Stomach (tissue), 4 donors: ENCODE data around the gene LRRC4C.

ENCODE experiments used
- EP300 ChIP-seq: sonication (generic); formaldehyde crosslinking; IDR thresholded peaks from one replicate; pipeline ENCODE4 v1.6.1; 2017; ENCODE audit warnings: antibody characterized with exemption
- POLR2A ChIP-seq, 4 donors: fragments of 450-650 bp; IDR thresholded peaks; one replicate each; pipeline ENCODE4 v1.6.1; 2016; ENCODE audit warnings: antibody characterized with exemption in 4 of 4, control low read depth in 2 of 4, mild to moderate bottlenecking in 1 of 4, moderate library complexity in 1 of 4
- TF ChIP-seq, protein P1 (sequence below), 7 experiments: fragments of 450-650 bp in 4 of 7; fragments of 200-600 bp in 3 of 7; sonication (generic) in 3 of 7; IDR thresholded peaks; one replicate each; pipeline ENCODE4 v1.5.1; 2016 to 2019; ENCODE audit warnings: antibody characterized with exemption in 7 of 7, control low read depth in 2 of 7, mild to moderate bottlenecking in 1 of 7

- TF ChIP-seq, protein P1, sequence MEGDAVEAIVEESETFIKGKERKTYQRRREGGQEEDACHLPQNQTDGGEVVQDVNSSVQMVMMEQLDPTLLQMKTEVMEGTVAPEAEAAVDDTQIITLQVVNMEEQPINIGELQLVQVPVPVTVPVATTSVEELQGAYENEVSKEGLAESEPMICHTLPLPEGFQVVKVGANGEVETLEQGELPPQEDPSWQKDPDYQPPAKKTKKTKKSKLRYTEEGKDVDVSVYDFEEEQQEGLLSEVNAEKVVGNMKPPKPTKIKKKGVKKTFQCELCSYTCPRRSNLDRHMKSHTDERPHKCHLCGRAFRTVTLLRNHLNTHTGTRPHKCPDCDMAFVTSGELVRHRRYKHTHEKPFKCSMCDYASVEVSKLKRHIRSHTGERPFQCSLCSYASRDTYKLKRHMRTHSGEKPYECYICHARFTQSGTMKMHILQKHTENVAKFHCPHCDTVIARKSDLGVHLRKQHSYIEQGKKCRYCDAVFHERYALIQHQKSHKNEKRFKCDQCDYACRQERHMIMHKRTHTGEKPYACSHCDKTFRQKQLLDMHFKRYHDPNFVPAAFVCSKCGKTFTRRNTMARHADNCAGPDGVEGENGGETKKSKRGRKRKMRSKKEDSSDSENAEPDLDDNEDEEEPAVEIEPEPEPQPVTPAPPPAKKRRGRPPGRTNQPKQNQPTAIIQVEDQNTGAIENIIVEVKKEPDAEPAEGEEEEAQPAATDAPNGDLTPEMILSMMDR (IDR thresholded peaks at IDR 0.05), result no peak
- TF ChIP-seq POLR2A (IDR thresholded peaks at IDR 0.05), result no peak
- TF ChIP-seq EP300, result no peak
Observed at GRCh38 chr11:40268551-40268950, 1190.9 kb downstream of the LRRC4C start.
